Thymus (tissue), 11 donors: ENCODE data around the gene CASKIN1. TPM values are rescaled to one million over a fixed set of nuclear protein-coding genes. Genes with fewer than 3 reads are reported as not detected.
A peak's percentile ranks its signal among the peaks of the same experiment; 100 is the strongest.

Source experiments
- DNase-seq, 9 donors: peaks; one replicate each; pipeline ENCODE4 v3.0.0-alpha.2; 2013; ENCODE audit warnings: low spot score in 9 of 9, low read depth in 6 of 9, missing footprints in 1 of 9
- H3K27ac ChIP-seq, 2 donors: one replicate each; pipeline ENCODE4 v1.5.1; 2013; ENCODE audit warnings: control low read depth in 1 of 2, low read depth in 1 of 2, low read length in 1 of 2, mild to moderate bottlenecking in 1 of 2, moderate library complexity in 1 of 2
- H3K27me3 ChIP-seq, 2 donors: one replicate each; pipeline ENCODE4 v1.5.1; 2013; ENCODE audit warnings: low read length in 1 of 2; ENCODE audit not compliant: control insufficient read depth in 2 of 2, insufficient read depth in 1 of 2
- H3K36me3 ChIP-seq, 2 donors: one replicate each; pipeline ENCODE4 v1.5.1; 2013; ENCODE audit warnings: low read length in 1 of 2, mild to moderate bottlenecking in 1 of 2, moderate library complexity in 1 of 2; ENCODE audit not compliant: control insufficient read depth in 2 of 2, insufficient read depth in 2 of 2
- H3K4me1 ChIP-seq, 2 donors: one replicate each; pipeline ENCODE4 v1.5.1; 2013; ENCODE audit warnings: low read length in 2 of 2; ENCODE audit not compliant: control insufficient read depth in 2 of 2, insufficient read depth in 2 of 2
- H3K4me3 ChIP-seq, 2 donors: one replicate each; pipeline ENCODE4 v1.5.1; 2013; ENCODE audit warnings: low read length in 2 of 2, control low read depth in 1 of 2, mild to moderate bottlenecking in 1 of 2
- H3K9me3 ChIP-seq, 2 donors: one replicate each; pipeline ENCODE4 v1.5.1; 2013; ENCODE audit warnings: low read length in 1 of 2, mild to moderate bottlenecking in 1 of 2; ENCODE audit not compliant: control insufficient read depth in 2 of 2, insufficient read depth in 1 of 2
- WGBS: extraction: QIAGEN DNeasy Blood & Tissue Kit; methylation state at CpG from one replicate; pipeline ENCODE4 v1.1.7; 2013; 5-methylcytosine and 5-hydroxymethylcytosine counted together
- polyA plus RNA-seq: library from polyadenylated mRNA; stranded (reverse); fragments of 200-250 nt; gene quantifications from one replicate; pipeline ENCODE4 v1.2.3, GENCODE V29; 2013
- total RNA-seq: library from RNA; stranded (reverse); fragments of 120-200 nt; gene quantifications from one replicate; pipeline ENCODE4 v1.2.4, GENCODE V29; 2013
- donor health status: healthy.

The CASKIN1 gene
- total and polyA plus RNA-seq, 2 donors = 0.05 to 0.48 TPM

GRCh38 chr16:2180962-2181923 lies 15.2 kb downstream of the CASKIN1 start:
- Histone ChIP-seq H3K27ac (no peak overlapping the region), H3K36me3 (peaks cover 5 to 11% of the 10 kb centered on the region in 2 donors), H3K4me3 (no peak overlapping the region), H3K4me1 (no peaks in the 10 kb centered on the region), H3K9me3 (no peaks in the 10 kb centered on the region), H3K27me3 (peaks cover 0 to 3% of the 10 kb centered on the region in 2 donors)
- no peak for DNase-seq
- WGBS = 93% methylated on average over 46 of the region's 46 CpGs

GRCh38 chr16:2180461-2180860 lies 15.9 kb downstream of the CASKIN1 start:
- Histone ChIP-seq H3K36me3 (peaks cover 12 to 19% of the 10 kb centered on the region in 2 donors), H3K27me3 (peaks cover 0 to 3% of the 10 kb centered on the region in 2 donors), H3K4me3 (no peak overlapping the region), H3K27ac (no peak overlapping the region), H3K9me3 (no peaks in the 10 kb centered on the region), H3K4me1 (no peaks in the 10 kb centered on the region)
- DNase-seq = no peak
- 98% methylated on average over 43 of the region's 43 CpGs for WGBS

- no peak overlapping the region for H3K27ac ChIP-seq
- H3K4me3 ChIP-seq = no peak overlapping the region
- peaks cover 21 to 28% of the 10 kb centered on the region in 2 donors for H3K36me3 ChIP-seq
- no peak for DNase-seq
- H3K27me3 ChIP-seq = peaks cover 0 to 3% of the 10 kb centered on the region in 2 donors
- 97% methylated on average over 31 of the region's 31 CpGs for whole genome bisulfite sequencing
- H3K4me1 ChIP-seq = no peaks in the 10 kb centered on the region
- H3K9me3 ChIP-seq = no peaks in the 10 kb centered on the region
These were observed 16.8 kb downstream of the CASKIN1 start for GRCh38 chr16:2179576-2179975.

- Histone ChIP-seq H3K27me3 (peaks cover 0 to 3% of the 10 kb centered on the region in 2 donors), H3K27ac (no peak overlapping the region), H3K36me3 (peaks cover 26 to 33% of the 10 kb centered on the region in 2 donors), H3K4me1 (no peaks in the 10 kb centered on the region), H3K4me3 (no peak overlapping the region), H3K9me3 (no peaks in the 10 kb centered on the region)
- no peak for DNase-seq
- WGBS = 64% methylated on average over 50 of the region's 50 CpGs
These were observed 17.3 kb downstream of the CASKIN1 start for GRCh38 chr16:2179107-2179501.

- Histone ChIP-seq H3K27ac (no peak overlapping the region), H3K4me1 (no peaks in the 10 kb centered on the region), H3K4me3 (no peak overlapping the region), H3K27me3 (peaks cover 0 to 3% of the 10 kb centered on the region in 2 donors), H3K36me3 (peaks cover 28 to 39% of the 10 kb centered on the region in 2 donors), H3K9me3 (no peaks in the 10 kb centered on the region)
- 47% methylated on average over 106 of the region's 106 CpGs for WGBS
- DNase-seq = peak in 1 of 9 donors; percentile 16
These were observed 17.9 kb downstream of the CASKIN1 start for GRCh38 chr16:2178321-2179106.

- DNase-seq = no peak
- Histone ChIP-seq H3K9me3 (no peaks in the 10 kb centered on the region), H3K27ac (no peak overlapping the region), H3K4me3 (no peak overlapping the region), H3K27me3 (peaks cover 0 to 3% of the 10 kb centered on the region in 2 donors), H3K36me3 (peaks cover 34 to 48% of the 10 kb centered on the region in 2 donors), H3K4me1 (no peaks in the 10 kb centered on the region)
- WGBS = 97% methylated on average over 20 of the region's 20 CpGs
These were observed 18.8 kb downstream of the CASKIN1 start for GRCh38 chr16:2177561-2177960.

GRCh38 chr16:2177101-2177500 lies 19.3 kb downstream of the CASKIN1 start:
- no peak for DNase-seq
- Histone ChIP-seq H3K36me3 (peaks cover 34 to 53% of the 10 kb centered on the region in 2 donors), H3K4me3 (no peak overlapping the region), H3K27ac (no peak overlapping the region), H3K4me1 (no peaks in the 10 kb centered on the region), H3K9me3 (no peaks in the 10 kb centered on the region), H3K27me3 (peaks cover 0 to 3% of the 10 kb centered on the region in 2 donors)
- 98% methylated on average over 18 of the region's 18 CpGs for WGBS

- DNase-seq = no peak
- 98% methylated on average over 23 of the region's 23 CpGs for WGBS
- peaks cover 42 to 63% of the 10 kb centered on the region in 2 donors for H3K36me3 ChIP-seq
- H3K9me3 ChIP-seq = no peaks in the 10 kb centered on the region
- H3K27ac ChIP-seq = no peak overlapping the region
- H3K27me3 ChIP-seq = peaks cover 0 to 3% of the 10 kb centered on the region in 2 donors
- H3K4me1 ChIP-seq = no peaks in the 10 kb centered on the region
- H3K4me3 ChIP-seq = no peak overlapping the region
These were observed 20.4 kb downstream of the CASKIN1 start for GRCh38 chr16:2176047-2176446.

- 98% methylated on average over 10 of the region's 10 CpGs for WGBS
- Histone ChIP-seq H3K36me3 (peaks cover 47 to 68% of the 10 kb centered on the region in 2 donors), H3K27ac (no peak overlapping the region), H3K4me1 (no peaks in the 10 kb centered on the region), H3K27me3 (peaks cover 0 to 3% of the 10 kb centered on the region in 2 donors), H3K4me3 (no peak overlapping the region), H3K9me3 (no peaks in the 10 kb centered on the region)
- no peak for DNase-seq
These were observed 21.0 kb downstream of the CASKIN1 start for GRCh38 chr16:2175454-2175853.
